ENCODE data around the gene MPDZ.

DNA sequence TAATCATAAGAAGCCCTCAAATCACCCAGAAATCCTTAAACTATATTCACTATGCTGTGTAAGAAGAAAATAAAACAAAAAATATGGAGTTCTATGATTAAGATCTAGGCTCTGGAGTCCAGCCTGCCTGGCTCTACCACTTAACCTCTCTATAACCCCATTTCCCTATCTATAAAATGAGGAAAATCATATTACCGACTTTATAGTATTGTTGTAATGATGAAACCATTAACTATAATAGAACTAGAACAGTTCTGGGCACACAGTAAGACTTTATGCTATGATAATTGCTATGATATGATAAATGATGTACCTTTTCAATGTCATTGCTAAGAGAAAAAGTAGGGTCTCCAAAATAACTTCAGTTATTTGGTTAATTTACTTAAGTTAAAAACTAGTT, 40.3 kb downstream of the MPDZ start:
- TF ChIP-seq, protein P1, sequence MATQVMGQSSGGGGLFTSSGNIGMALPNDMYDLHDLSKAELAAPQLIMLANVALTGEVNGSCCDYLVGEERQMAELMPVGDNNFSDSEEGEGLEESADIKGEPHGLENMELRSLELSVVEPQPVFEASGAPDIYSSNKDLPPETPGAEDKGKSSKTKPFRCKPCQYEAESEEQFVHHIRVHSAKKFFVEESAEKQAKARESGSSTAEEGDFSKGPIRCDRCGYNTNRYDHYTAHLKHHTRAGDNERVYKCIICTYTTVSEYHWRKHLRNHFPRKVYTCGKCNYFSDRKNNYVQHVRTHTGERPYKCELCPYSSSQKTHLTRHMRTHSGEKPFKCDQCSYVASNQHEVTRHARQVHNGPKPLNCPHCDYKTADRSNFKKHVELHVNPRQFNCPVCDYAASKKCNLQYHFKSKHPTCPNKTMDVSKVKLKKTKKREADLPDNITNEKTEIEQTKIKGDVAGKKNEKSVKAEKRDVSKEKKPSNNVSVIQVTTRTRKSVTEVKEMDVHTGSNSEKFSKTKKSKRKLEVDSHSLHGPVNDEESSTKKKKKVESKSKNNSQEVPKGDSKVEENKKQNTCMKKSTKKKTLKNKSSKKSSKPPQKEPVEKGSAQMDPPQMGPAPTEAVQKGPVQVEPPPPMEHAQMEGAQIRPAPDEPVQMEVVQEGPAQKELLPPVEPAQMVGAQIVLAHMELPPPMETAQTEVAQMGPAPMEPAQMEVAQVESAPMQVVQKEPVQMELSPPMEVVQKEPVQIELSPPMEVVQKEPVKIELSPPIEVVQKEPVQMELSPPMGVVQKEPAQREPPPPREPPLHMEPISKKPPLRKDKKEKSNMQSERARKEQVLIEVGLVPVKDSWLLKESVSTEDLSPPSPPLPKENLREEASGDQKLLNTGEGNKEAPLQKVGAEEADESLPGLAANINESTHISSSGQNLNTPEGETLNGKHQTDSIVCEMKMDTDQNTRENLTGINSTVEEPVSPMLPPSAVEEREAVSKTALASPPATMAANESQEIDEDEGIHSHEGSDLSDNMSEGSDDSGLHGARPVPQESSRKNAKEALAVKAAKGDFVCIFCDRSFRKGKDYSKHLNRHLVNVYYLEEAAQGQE (IDR thresholded peaks at IDR 0.05; ENCODE audit: insufficient replicate concordance, low read depth), result no peak
- no peak for TF ChIP-seq GABPA (IDR thresholded peaks at IDR 0.05; ENCODE audit: low read depth)

Measured in HL-60 (cell line).